KMS-11 (cell line): ENCODE results near the gene LYST.
"Not testable (repeated sequence)": the region's sequence is repeated elsewhere in the genome, so short reads cannot be mapped to it uniquely, and the experiment has no call there.

Experiments
- H2AFZ ChIP-seq: fragments of 200-600 bp; sonication (generic); 2 replicates; pipeline ENCODE4 v1.6.1; 2016; ENCODE audit warnings: antibody characterized with exemption, mixed run types, low read depth
- H3K27ac ChIP-seq: fragments of 200-600 bp; sonication (generic); 2 replicates; pipeline ENCODE4 v1.6.1; 2016; ENCODE audit warnings: mild to moderate bottlenecking, mixed run types
- H3K27me3 ChIP-seq: fragments of 200-600 bp; sonication (generic); 2 replicates; pipeline ENCODE4 v1.6.1; 2017; ENCODE audit warnings: mild to moderate bottlenecking, low read depth, mixed run types, moderate library complexity; ENCODE audit not compliant: insufficient read depth
- H3K36me3 ChIP-seq: fragments of 200-600 bp; sonication (generic); 2 replicates; pipeline ENCODE4 v1.6.1; 2017; ENCODE audit warnings: mild to moderate bottlenecking, mixed run types; ENCODE audit not compliant: insufficient read depth
- H3K4me1 ChIP-seq: fragments of 200-600 bp; sonication (generic); 2 replicates; pipeline ENCODE4 v1.6.1; 2016; ENCODE audit warnings: mild to moderate bottlenecking, low read depth, mixed run types; ENCODE audit not compliant: poor library complexity, severe bottlenecking
- H3K4me2 ChIP-seq: fragments of 200-600 bp; sonication (generic); 2 replicates; pipeline ENCODE4 v1.7.0; 2016; ENCODE audit warnings: mild to moderate bottlenecking, mixed run types
- H3K4me3 ChIP-seq: fragments of 200-600 bp; sonication (generic); IDR thresholded peaks from 2 replicates; pipeline ENCODE4 v1.6.1; 2017; ENCODE audit warnings: low read depth, low read length, mixed read lengths; ENCODE audit not compliant: insufficient read depth
- H3K79me2 ChIP-seq: fragments of 200-600 bp; sonication (generic); 2 replicates; pipeline ENCODE4 v1.6.1; 2016; ENCODE audit warnings: low read depth, mixed run types; ENCODE audit not compliant: insufficient read depth
- H3K9ac ChIP-seq: fragments of 200-600 bp; sonication (generic); 2 replicates; pipeline ENCODE4 v1.6.1; 2016; ENCODE audit warnings: mild to moderate bottlenecking, mixed run types
- H4K20me1 ChIP-seq: fragments of 200-600 bp; sonication (generic); 2 replicates; pipeline ENCODE4 v1.6.1; 2016; ENCODE audit warnings: mild to moderate bottlenecking, mixed run types; ENCODE audit not compliant: insufficient read depth
- CTCF ChIP-seq: fragments of 200-600 bp; sonication (generic); conservative IDR thresholded peaks from 2 replicates; pipeline ENCODE4 v1.6.1; 2017; ENCODE audit warnings: low read depth, mild to moderate bottlenecking, antibody characterized with exemption, low read length, moderate library complexity, mixed read lengths

LYST gene

GRCh38 chr1:235622936-235623779 lies 243.5 kb downstream of the LYST start:
- Histone ChIP-seq H3K9ac (no peak overlapping the region), H3K4me3 (no peak overlapping the region), H2AFZ (no peak overlapping the region), H3K36me3 (no peaks in the 10 kb centered on the region), H3K4me2 (no peak overlapping the region), H3K27me3 (no peaks in the 10 kb centered on the region), H3K27ac (no peak overlapping the region), H3K4me1 (no peaks in the 10 kb centered on the region), H4K20me1 (no peaks in the 10 kb centered on the region), H3K79me2 (no peaks in the 10 kb centered on the region)
- no peak for TF ChIP-seq CTCF

DNA sequence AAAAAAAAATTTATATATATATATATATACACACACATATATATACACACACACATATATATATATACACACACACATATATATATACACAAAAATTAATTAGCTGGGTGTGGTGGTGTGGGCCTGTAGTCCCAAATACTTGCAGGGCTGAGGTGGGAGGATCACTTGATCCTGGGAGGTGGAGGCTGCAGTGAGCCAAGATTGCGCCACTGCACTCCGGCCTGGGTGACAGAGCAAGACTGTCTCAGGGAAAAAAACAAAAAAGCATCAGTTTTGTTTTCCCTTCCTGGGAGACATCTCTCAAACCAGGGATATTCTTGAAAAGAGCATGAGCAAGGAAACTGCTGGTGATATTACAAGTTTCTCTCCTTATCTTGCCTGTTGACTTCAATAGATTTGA lies 247.6 kb downstream of the LYST start:
- not testable (repeated sequence) for H3K79me2 ChIP-seq, H3K4me1 ChIP-seq, H3K36me3 ChIP-seq, H2AFZ ChIP-seq, H3K27me3 ChIP-seq, H4K20me1 ChIP-seq, H3K27ac ChIP-seq, H3K9ac ChIP-seq, H3K4me3 ChIP-seq, H3K4me2 ChIP-seq

GRCh38 chr1:235617808-235618207 lies 248.9 kb downstream of the LYST start:
- no peak overlapping the region for H3K27ac ChIP-seq
- no peak overlapping the region for H3K4me2 ChIP-seq
- H2AFZ ChIP-seq, result no peak overlapping the region
- no peaks in the 10 kb centered on the region for H3K27me3 ChIP-seq
- H3K9ac ChIP-seq, result no peak overlapping the region
- H3K4me1 ChIP-seq, result no peaks in the 10 kb centered on the region
- no peak for TF ChIP-seq CTCF
- no peaks in the 10 kb centered on the region for H3K36me3 ChIP-seq
- no peaks in the 10 kb centered on the region for H4K20me1 ChIP-seq
- H3K79me2 ChIP-seq, result no peaks in the 10 kb centered on the region
- no peak overlapping the region for H3K4me3 ChIP-seq

GRCh38 chr1:235617140-235617539 lies 249.6 kb downstream of the LYST start:
- H3K9ac ChIP-seq, result no peak overlapping the region
- no peak overlapping the region for H2AFZ ChIP-seq
- no peak for TF ChIP-seq CTCF
- H4K20me1 ChIP-seq, result no peaks in the 10 kb centered on the region
- no peaks in the 10 kb centered on the region for H3K36me3 ChIP-seq
- no peaks in the 10 kb centered on the region for H3K4me1 ChIP-seq
- H3K27ac ChIP-seq, result no peak overlapping the region
- no peaks in the 10 kb centered on the region for H3K27me3 ChIP-seq
- no peak overlapping the region for H3K4me2 ChIP-seq
- no peak overlapping the region for H3K4me3 ChIP-seq
- no peaks in the 10 kb centered on the region for H3K79me2 ChIP-seq

DNA sequence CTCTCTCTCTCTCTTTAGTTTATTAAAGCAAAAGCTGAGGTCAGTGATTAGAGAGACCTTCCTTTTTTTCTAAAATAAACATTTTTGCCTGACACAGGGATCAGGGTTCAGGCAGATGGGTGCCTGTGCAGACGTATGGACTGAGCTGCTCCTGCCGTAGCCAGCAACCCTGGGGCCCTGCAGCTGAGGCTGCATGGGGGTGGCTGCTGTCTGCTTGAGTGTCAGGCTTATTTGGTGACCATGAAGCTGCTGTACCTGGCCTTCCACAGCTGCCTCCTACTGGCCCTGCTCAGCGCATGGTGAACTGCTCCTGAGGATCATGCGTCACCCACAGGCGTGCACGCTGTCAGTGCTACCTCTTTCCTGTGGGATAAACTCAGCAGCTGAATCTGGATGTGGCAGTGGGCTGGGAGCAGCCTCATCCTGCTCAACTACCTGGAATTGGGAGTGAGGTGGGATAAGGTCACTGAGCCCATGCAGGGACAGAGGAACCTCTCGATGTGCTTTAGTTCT lies 252.2 kb downstream of the LYST start:
- Histone ChIP-seq H3K9ac (no peak overlapping the region), H4K20me1 (no peaks in the 10 kb centered on the region), H3K36me3 (no peaks in the 10 kb centered on the region), H3K27me3 (no peaks in the 10 kb centered on the region), H3K4me3 (no peak overlapping the region), H3K79me2 (no peaks in the 10 kb centered on the region), H3K4me2 (no peak overlapping the region), H2AFZ (no peak overlapping the region), H3K4me1 (no peaks in the 10 kb centered on the region), H3K27ac (no peak overlapping the region)
- no peak for TF ChIP-seq CTCF
